Stimulated activated CD4-positive, alpha-beta T cell treated with anti-CD3 and anti-CD28 coated beads, Interleukin-4, amount 100 ng/mL, for 1 hour (primary cell): Measurements from ENCODE around the gene FMN1.

Experiments
- DNase-seq: peaks from one replicate; pipeline ENCODE4 v3.0.0-alpha.2; 2020

The FMN1 gene

DNA sequence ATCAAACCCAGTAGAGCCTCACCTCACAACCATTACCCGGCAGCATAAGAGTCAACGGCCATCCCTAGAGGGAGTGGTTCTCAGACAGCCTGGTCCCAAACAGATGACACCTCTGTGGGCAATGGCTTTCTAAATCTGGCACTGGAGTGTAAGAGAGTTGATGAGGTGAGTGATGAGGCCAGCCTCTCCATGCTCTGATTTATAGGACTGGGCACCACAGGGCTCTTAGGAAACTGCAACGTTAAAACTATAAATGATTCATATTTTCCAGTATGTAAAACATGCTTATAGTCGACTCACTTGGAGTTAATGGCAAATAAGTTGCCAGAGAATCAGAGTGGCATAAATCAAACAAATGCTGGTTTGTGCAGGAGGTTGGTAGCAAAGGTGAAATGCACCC is 289.0 kb downstream of the FMN1 start:
- no peak for DNase-seq

- no peak for DNase-seq
Measured at GRCh38 chr15:32904448-32904847, 290.1 kb downstream of the FMN1 start.

GRCh38 chr15:32903591-32904290 is 290.8 kb downstream of the FMN1 start:
- no peak for DNase-seq

DNA sequence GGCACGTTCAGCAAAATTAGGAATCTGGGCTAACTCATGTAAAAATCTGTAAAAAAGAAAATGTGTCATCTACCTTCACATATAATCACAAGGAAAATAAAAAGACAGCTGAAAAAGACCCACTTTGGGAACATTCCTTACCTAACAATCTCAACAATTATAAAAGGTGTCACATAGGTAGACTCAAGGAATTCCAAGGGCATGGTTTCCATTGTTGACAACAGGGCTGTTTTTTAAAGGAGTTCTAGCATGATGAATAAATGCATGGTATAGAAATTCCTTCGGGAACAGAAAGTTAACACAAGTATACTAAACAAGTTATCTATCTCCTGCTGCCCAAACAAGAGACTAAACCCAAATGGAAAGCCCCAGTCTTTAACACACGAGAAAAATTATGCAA is 292.5 kb downstream of the FMN1 start:
- DNase-seq: no peak

DNA sequence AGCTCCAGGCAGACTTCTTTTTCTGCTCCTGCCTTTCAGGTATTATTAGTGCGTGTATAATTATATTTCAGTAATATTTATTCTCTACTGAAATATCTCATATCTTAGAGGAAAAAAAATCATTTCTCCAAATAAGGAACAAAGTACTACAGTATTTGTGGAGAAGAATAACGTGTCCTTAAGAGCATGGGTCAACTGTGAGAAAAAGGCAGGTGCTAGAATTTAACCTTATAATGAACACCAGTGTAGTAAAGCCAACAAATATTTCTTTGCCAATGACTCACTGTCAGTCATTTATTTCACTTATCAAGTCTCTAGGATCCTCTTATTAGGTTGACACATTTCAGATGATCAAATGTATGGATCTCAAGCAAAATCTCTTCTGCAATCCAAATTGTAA is 293.3 kb downstream of the FMN1 start:
- DNase-seq: no peak

- no peak for DNase-seq
Measured at GRCh38 chr15:32899126-32899596, 295.4 kb downstream of the FMN1 start.

GRCh38 chr15:32898414-32898813 is 296.1 kb downstream of the FMN1 start:
- no peak for DNase-seq

DNA sequence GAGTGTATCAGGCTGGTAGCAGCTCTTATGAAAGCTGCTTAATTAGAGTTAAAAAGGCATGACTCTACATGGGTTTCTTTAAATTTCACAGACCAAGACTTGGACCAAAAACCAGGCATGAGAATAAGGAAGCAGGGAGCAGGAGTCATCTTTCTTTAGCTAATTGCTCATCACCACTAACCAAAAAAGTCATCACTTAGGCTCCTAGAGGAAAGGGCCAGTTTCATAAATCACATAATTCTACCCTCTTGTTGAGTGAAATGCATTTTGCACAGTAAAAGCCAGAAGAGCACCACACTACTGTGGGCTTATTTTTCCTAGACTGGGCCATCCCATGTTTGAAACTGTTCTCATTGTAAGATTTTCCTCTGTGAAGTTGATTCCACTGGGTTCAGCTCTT is 301.1 kb downstream of the FMN1 start:
- no peak for DNase-seq

- no peak for DNase-seq
Measured at GRCh38 chr15:32889214-32889613, 305.3 kb downstream of the FMN1 start.

- DNase-seq: no peak
Measured at GRCh38 chr15:32888221-32888761, 306.2 kb downstream of the FMN1 start.

DNA sequence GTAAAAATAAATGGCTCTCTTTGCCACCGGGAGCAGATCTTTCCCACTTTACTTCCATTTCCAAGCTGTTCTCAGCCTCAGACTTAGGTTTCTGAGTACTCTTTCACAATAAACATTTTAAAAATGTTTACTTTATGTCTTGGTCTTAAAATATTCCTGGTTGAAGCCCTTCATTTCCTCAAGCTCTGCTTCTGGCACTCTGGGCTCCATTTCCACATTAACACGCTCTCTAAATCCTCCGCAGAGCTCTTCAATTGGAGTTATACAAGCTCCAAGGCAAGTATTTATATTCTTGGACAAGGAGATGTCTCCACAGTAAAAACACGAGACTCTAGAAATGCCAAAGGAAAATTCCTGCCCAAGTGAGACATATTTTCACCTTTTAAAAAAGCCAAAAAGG is 307.4 kb downstream of the FMN1 start:
- no peak for DNase-seq

GRCh38 chr15:32886459-32886858 is 308.1 kb downstream of the FMN1 start:
- DNase-seq: no peak

- no peak for DNase-seq
Measured at GRCh38 chr15:32885713-32886112, 308.8 kb downstream of the FMN1 start.

DNA sequence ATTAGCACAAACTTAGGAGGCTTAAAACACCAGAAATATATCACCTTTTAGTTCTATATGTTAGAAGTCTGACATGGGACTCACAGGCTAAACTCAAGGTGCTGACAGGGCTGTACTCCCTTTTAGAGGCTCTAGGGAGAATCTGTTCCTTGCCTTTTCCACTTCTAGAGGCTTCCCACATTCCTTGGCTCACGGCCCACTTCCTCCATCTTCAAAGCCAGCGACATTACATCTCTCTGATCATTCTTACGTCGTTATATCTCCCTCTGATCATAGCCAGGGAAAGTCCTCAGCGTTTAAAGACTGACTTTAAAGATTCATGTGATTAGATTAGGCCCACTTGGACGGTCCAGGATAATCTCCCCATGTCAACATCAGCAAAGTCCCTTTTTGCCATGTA is 310.4 kb downstream of the FMN1 start:
- DNase-seq: no peak

DNA sequence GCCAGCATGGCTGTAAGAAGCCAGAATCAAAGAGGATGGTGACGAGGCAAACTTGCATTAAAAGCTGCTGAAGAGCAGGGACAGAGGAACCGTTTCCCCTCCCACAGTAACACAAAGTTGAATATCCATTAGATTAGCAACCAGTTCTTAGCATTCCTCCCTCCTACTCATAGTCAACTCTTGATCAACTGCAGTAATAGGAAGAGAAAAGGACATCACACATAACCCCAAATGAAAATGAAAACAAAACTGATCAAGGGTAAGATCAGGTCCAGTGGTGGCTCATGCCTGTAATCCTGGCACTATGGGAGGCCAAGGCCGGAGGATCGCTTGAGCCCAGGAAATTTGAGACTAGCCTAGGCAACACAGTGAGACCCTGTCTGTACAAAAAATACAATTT is 311.6 kb downstream of the FMN1 start:
- no peak for DNase-seq

- no peak for DNase-seq
Measured at GRCh38 chr15:32881528-32881927, 313.0 kb downstream of the FMN1 start.

- DNase-seq: no peak
Measured at GRCh38 chr15:32880642-32881041, 313.9 kb downstream of the FMN1 start.

DNA sequence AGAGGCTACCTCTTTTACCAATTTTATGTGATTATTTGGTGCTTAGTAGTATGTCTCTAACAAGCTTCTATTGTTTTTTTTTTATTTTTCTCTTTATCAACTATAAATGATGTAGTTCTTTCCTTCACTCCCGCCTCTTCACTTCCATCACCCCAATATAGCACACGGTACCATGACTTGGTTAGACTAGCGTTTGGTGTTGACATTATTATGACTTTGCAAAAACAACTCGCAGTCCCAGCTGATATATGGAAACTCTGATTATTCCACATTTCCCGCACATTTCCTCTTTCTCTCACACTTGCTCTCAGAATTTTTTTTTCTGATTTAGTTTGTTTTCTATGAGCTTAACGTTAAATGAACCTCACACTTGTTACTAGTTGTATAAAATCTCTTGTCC is 314.5 kb downstream of the FMN1 start:
- DNase-seq: no peak

GRCh38 chr15:32878869-32879805 is 315.4 kb downstream of the FMN1 start:
- DNase-seq: no peak

- no peak for DNase-seq
Measured at GRCh38 chr15:32878342-32878741, 316.2 kb downstream of the FMN1 start.

DNA sequence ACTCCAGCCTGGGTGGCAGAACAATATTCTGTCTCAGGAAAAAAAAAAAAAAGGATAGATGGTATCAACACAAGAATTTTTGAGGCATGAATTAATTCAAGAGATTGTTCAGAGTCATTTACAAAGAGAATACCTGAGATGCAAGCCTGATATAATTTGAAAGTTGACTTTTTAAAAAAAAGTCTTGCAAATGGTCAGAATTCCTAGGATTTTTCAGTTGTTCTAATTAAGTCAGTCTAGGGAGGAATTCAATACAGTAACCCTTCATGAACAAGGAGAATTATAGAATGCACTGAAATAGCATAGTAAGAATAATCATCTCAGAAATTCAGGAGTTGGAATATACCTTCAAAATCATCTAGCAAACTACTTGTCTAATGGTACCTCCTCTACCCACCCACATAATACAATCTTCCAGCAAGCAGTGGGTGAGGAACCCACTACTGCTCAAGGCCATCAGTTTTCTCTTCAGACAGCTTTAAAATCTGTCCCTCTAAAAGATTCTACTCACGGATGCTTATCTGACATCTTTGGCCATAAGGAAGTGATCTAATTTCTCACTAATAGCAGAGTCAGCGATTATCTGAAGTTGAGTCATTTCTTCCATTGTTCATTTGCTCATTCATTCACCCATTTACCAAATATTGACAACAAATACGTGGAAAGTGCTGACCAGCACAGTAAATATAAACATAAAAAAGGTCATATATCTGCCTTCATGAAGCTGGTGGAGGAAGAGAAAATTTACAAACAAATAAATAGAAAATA is 317.1 kb downstream of the FMN1 start:
- no peak for DNase-seq

DNA sequence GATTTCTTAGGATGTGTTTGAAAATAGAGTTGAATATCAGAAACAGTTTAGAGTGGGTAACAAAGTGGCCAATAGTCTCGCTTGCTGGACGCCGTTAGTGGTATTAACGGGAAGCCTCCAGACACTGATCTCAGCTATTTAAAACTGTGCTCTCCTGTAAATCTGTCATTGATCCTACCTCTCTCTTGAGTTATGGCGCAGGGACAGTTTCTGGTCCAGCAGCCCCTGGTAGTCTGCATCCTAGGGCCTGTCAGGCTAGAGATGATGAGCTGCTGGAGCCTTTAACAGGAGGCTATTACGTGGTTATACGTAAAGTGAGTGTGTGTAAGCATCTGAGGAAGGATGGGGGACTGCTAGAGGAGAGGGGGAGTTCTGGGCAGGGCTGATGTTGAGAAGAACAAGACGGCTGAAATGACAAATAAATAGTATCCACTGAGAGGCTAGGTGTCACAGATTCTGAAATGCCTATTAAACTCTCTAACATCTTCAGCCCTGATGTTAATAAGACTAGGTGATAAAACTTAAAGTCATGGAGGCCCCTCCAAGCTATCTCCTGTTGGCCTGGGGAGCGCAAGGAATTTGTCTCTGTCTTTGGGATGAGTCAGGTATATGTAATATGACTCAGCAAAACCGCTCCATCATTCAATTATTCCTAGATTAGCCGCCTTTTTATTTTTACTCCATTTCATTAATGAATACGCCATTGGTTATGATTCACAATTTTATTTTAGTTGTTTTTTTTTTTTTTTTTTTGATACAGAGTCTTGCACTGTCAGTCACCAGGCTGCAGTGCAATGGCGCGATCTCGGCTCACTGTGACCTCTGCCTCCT is 321.0 kb downstream of the FMN1 start:
- no peak for DNase-seq
